ENCODE data around the gene KCNK4. TPM values are rescaled to one million over a fixed set of nuclear protein-coding genes. Genes with fewer than 3 reads are reported as not detected.

The KCNK4 gene
- total RNA-seq, 2 donors from 2014 or later, result not detected

DNA sequence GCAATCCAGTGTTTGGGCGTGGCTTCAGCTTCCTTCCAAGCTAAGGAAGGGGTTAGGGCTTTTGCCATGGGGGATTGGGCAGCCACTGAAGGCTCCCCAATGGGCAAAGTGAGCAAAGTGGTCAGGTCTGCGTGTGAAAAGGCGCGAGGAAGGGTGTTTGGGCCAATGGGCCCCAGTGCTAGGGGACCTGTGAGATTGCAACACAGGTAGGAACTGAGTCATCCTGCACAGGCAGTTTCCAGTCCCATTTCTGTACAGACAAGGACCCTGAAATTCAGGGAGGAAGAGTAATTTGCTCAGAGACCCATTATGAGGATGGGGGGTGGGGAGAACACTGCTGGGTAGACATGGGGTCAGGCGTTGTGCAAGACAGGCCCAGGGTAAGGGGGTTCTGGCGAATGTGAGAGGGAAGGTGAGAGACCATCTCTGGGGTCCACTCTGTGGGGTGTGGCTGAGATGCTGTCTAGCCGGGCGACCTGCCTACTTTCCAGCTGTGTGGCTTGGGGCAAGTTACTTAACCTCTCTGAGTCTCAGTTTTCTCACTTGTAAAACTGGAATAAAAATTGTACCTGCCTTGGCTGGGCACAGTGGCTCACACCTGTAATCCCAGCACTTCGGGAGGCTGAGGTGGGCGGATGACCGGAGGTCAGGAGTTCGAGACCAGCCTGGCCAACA is 56.2 kb downstream of the KCNK4 start:
- Mint-ChIP-seq H3K27me3 (no peaks in the 10 kb centered on the region), H3K27ac (peak overlapping the region; percentile 40 to 85), H3K36me3 (no peaks in the 10 kb centered on the region), H3K9me3 (no peaks in the 10 kb centered on the region), H3K4me1 (ENCODE audit: low read depth in 2 of 2) (peaks cover 5 to 26% of the 10 kb centered on the region in 2 donors), H3K4me3 (peak overlapping the region; percentile 34)
- no peak for DNase-seq (ENCODE audit: low spot score)
- peak; percentile 47 to 56 for ATAC-seq

DNA sequence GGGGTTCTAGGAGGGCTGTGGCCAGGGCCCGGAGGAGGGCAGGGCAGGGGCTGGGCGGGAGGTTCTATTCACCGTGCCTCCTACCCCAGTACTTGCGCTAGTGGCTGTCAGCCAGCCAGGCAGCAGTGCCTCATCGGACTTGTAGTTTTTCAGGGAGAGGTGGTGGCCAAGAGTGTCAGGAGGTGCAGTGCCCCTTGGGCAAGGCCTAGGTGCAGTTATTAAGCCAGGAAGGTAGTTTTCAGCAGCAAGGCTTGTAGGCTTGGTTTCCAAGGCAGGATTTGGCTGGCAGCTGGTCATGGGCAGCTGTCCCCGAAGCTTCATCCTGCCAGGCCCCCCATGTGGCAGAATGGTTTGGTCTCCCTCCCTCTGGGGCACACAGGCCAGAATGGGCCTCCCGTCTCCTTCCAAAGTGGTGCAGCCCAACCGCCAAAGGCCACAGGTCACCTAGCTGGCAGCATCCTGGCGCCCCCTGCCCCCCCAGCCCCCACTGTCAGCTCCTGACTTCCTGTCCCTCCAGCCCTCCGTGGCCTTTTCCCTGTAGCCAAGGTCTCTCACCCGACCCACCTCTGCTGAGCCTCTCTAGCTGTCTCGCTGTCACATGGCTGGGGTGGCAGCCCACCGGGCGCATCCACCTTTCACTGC is 57.4 kb downstream of the KCNK4 start:
- no peak overlapping the region for H3K4me3 Mint-ChIP-seq
- H3K27ac Mint-ChIP-seq, result no peak overlapping the region
- H3K27me3 Mint-ChIP-seq, result no peaks in the 10 kb centered on the region
- no peaks in the 10 kb centered on the region for H3K9me3 Mint-ChIP-seq
- no peak for DNase-seq (ENCODE audit: low spot score)
- no peak for ATAC-seq
- H3K4me1 Mint-ChIP-seq (ENCODE audit: low read depth in 2 of 2), result peaks cover 5 to 21% of the 10 kb centered on the region in 2 donors
- H3K36me3 Mint-ChIP-seq, result no peaks in the 10 kb centered on the region

DNA sequence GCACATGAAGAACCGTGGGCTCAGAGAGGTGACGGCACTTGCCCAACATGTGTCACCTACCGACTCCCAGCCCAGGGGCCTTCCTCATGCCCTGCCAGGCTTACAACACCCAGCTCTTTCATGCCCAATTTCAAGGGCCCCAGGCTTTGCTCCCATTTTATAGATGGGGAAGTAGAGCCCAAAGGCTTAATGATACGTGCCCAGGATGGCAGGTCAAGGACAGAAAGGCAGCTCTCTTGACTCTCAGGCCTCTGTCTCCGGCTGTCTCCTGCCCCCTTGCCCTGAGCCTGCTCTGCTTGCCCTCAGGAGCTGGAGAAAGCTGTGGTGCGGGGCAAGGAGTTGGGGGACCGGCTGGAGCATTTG is 57.9 kb downstream of the KCNK4 start:
- H3K27ac Mint-ChIP-seq, result no peak overlapping the region
- DNase-seq (ENCODE audit: low spot score) (no peak), ATAC-seq (no peak)
- H3K27me3 Mint-ChIP-seq, result no peaks in the 10 kb centered on the region
- H3K4me1 Mint-ChIP-seq (ENCODE audit: low read depth in 2 of 2), result peaks cover 5 to 21% of the 10 kb centered on the region in 2 donors
- H3K9me3 Mint-ChIP-seq, result no peaks in the 10 kb centered on the region
- H3K4me3 Mint-ChIP-seq, result no peak overlapping the region
- no peaks in the 10 kb centered on the region for H3K36me3 Mint-ChIP-seq

DNA sequence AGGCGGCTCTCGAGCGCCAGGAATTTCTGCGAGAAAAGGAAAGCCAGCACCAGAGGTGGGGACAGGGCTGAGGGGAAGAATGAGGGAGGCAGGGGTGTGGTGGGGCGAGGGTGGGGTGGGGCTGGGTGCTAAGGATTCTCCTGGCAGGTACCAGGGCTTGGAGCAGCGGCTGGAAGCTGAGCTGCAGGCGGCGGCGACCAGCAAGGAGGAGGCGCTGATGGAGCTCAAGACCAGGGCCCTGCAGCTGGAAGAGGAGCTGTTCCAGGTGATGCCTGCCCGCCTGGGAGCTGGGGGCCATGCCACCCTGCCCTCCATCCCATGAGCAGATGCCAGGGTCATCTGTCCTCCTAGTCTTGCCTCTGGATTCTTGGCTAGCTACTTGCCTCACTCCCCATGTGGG is 58.3 kb downstream of the KCNK4 start:
- no peak overlapping the region for H3K4me3 Mint-ChIP-seq

More for the DNA sequence above, 58.3 kb downstream of the KCNK4 start:
- DNase-seq (ENCODE audit: low spot score) (no peak), ATAC-seq (no peak)
- H3K9me3 Mint-ChIP-seq, result no peaks in the 10 kb centered on the region
- peaks cover 5 to 21% of the 10 kb centered on the region in 2 donors for H3K4me1 Mint-ChIP-seq (ENCODE audit: low read depth in 2 of 2)
- H3K27me3 Mint-ChIP-seq, result no peaks in the 10 kb centered on the region
- no peaks in the 10 kb centered on the region for H3K36me3 Mint-ChIP-seq
- H3K27ac Mint-ChIP-seq, result no peak overlapping the region

Other genes with a start within 250 kb of the KCNK4 start
- 10 to 100 TPM in 1 of 2 donors, 1 to 10 TPM in 1; 3.0 to 12.7 TPM for gene MACROD1, start 125.2 kb upstream of the KCNK4 start, total RNA-seq
- 100 to 1,000 TPM; 431 to 450 TPM for gene STIP1, start 105.1 kb upstream of the KCNK4 start, total RNA-seq
- 100 to 1,000 TPM; 249 to 276 TPM for gene FERMT3, start 84.6 kb upstream of the KCNK4 start, total RNA-seq
- 10 to 100 TPM; 30.5 to 35.7 TPM for gene TRPT1, start 65.1 kb upstream of the KCNK4 start, total RNA-seq
- gene NUDT22, start 65.0 kb upstream of the KCNK4 start, total RNA-seq, result 100 to 1,000 TPM in 1 of 2 donors, 10 to 100 TPM in 1; 83.6 to 120 TPM
- gene DNAJC4, start 60.8 kb upstream of the KCNK4 start, total RNA-seq, result 10 to 100 TPM; 31.2 to 33.0 TPM
- gene VEGFB, start 56.7 kb upstream of the KCNK4 start, total RNA-seq, result 10 to 100 TPM; 38.7 to 42.3 TPM
- gene FKBP2, start 50.2 kb upstream of the KCNK4 start, total RNA-seq, result 10 to 100 TPM; 33.1 to 53.5 TPM
- gene PPP1R14B, start 44.4 kb upstream of the KCNK4 start, total RNA-seq, result 100 to 1,000 TPM; 130 to 236 TPM
- 10 to 100 TPM; 13.9 to 16.4 TPM for gene PLCB3, start 39.8 kb upstream of the KCNK4 start, total RNA-seq
- 10 to 100 TPM; 29.5 to 46.9 TPM for gene BAD, start 6.6 kb upstream of the KCNK4 start, total RNA-seq
- gene GPR137, start 5.5 kb upstream of the KCNK4 start, total RNA-seq, result 10 to 100 TPM; 40.9 to 62.7 TPM
- not detected for gene CATSPERZ, start 9.1 kb downstream of the KCNK4 start, total RNA-seq
- gene ESRRA, start 14.2 kb downstream of the KCNK4 start, total RNA-seq, result 100 to 1,000 TPM in 1 of 2 donors, 10 to 100 TPM in 1; 67.2 to 116 TPM
- 100 to 1,000 TPM; 171 to 203 TPM for gene TRMT112, start 26.3 kb downstream of the KCNK4 start, total RNA-seq
- 100 to 1,000 TPM in 1 of 2 donors, 10 to 100 TPM in 1; 83.5 to 116 TPM for gene PRDX5, start 26.8 kb downstream of the KCNK4 start, total RNA-seq
- gene CCDC88B, start 48.9 kb downstream of the KCNK4 start, total RNA-seq, result 100 to 1,000 TPM; 172 to 224 TPM
- gene RPS6KA4, start 67.9 kb downstream of the KCNK4 start, total RNA-seq, result 10 to 100 TPM; 20.7 to 29.5 TPM

All from natural killer cell treated with Interleukin-12 subunit alpha and Interleukin-12 subunit beta and Interleukin-15 and Interleukin-18, amount 100 ng/mL, for 72 hours (primary cell).